Measurements from ENCODE around the gene RHOH.

The RHOH gene

DNA sequence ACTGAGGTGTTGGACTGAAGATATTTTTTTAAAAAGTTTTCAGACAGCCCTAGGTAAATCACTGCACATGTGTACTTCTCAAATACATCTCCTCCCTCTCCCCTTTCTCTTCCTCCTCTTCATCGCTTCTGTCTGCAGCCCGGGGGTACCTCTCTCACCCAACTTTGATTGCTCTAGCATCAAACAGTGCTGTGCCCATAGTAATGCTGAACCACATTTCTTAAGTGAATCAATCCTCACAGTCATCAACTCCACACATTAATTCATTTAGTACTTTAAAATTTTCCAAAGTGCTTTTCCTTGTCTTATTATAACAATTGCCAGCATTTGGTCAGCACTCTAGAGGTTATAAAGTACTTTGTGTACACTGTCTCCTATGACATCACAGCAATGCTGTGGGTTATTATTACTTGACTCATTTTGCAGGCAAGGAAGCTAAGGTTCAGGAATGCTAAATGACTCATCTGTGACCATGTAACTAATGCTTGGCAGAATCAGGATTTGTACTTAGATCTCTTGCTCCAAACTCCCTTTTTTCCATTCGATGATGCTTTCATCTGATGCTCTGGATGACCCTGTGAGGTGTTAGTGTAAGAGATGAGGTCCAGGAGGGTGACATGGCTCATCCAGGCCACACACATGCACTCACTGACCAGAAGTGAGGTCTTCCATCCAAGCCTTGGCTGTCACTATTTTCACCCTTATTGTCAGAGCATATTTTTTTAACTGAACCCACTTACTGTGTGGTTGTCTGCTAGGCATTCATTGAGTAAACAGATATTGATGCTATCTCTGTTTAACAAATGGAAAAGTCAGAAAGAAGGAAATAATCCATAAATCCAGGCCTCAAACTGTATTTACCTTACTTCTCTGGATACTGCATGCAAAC lies 58.8 kb downstream of the RHOH start:
- no peak for DNase-seq (ENCODE audit: low spot score)
- Histone ChIP-seq H3K4me1 (ENCODE audit: insufficient read depth, poor library complexity, severe bottlenecking) (peaks cover 56% of the 10 kb centered on the region), H3K27ac (ENCODE audit: poor library complexity, severe bottlenecking) (peak overlapping the region; percentile 98), H3K36me3 (ENCODE audit: low read depth) (no peaks in the 10 kb centered on the region), H3K27me3 (ENCODE audit: insufficient read depth, poor library complexity, severe bottlenecking) (no peaks in the 10 kb centered on the region), H3K4me3 (ENCODE audit: severe bottlenecking) (no peak overlapping the region), H3K9me3 (ENCODE audit: severe bottlenecking) (no peaks in the 10 kb centered on the region)
- ATAC-seq (ENCODE audit: low read depth), result peak; percentile 75
- TF ChIP-seq, protein P1, sequence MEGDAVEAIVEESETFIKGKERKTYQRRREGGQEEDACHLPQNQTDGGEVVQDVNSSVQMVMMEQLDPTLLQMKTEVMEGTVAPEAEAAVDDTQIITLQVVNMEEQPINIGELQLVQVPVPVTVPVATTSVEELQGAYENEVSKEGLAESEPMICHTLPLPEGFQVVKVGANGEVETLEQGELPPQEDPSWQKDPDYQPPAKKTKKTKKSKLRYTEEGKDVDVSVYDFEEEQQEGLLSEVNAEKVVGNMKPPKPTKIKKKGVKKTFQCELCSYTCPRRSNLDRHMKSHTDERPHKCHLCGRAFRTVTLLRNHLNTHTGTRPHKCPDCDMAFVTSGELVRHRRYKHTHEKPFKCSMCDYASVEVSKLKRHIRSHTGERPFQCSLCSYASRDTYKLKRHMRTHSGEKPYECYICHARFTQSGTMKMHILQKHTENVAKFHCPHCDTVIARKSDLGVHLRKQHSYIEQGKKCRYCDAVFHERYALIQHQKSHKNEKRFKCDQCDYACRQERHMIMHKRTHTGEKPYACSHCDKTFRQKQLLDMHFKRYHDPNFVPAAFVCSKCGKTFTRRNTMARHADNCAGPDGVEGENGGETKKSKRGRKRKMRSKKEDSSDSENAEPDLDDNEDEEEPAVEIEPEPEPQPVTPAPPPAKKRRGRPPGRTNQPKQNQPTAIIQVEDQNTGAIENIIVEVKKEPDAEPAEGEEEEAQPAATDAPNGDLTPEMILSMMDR (IDR thresholded peaks at IDR 0.05; ENCODE audit: poor library complexity, severe bottlenecking), result no peak

DNA sequence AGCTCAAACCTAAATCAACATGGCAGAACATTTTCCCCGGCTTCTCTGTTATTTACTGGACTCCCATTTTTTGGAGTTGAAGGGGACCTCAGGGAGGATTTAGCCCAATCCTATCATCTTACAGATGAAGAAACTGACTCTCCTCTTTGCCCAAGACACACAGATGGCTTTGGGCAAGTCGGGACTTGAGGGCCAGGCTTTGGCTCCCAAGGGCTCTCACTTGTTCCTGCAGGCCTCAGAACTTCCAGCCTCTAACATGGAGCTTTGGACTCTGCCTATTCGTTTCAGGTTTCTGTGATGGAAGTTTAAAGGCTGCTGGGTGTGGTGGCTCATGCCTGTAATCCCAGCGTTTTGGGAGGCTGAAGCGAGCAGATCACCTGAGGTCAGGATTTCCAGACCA lies 59.5 kb downstream of the RHOH start:
- Histone ChIP-seq H3K4me1 (ENCODE audit: insufficient read depth, poor library complexity, severe bottlenecking) (peaks cover 49% of the 10 kb centered on the region), H3K4me3 (ENCODE audit: severe bottlenecking) (no peak overlapping the region), H3K27me3 (ENCODE audit: insufficient read depth, poor library complexity, severe bottlenecking) (no peaks in the 10 kb centered on the region), H3K27ac (ENCODE audit: poor library complexity, severe bottlenecking) (peak overlapping the region; percentile 98), H3K36me3 (ENCODE audit: low read depth) (no peaks in the 10 kb centered on the region), H3K9me3 (ENCODE audit: severe bottlenecking) (no peaks in the 10 kb centered on the region)
- ATAC-seq (ENCODE audit: low read depth) (peak; percentile 55), DNase-seq (ENCODE audit: low spot score) (peak; percentile 82)
- TF ChIP-seq, protein P1 (IDR thresholded peaks at IDR 0.05; ENCODE audit: poor library complexity, severe bottlenecking), result no peak

DNA sequence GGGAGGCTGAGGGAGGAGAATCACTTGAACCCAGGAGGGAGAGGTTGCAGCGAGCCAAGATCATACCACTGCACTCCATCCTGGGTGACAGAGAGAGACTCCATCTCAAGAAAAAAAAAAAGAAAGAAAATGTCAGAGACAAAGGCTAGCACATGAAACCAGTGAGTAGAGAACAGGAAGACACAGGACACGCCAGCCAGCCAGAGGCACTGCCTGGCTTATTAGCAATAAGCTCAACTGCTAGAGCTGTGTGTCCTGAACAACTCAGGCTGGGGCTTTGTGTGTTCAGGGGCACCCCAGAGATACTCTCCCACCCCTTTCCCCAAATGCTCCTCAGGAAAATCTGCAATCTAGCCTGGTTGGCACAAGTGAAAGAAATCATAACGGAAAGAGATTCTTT lies 60.0 kb downstream of the RHOH start:
- peak overlapping the region; percentile 98 for H3K27ac ChIP-seq (ENCODE audit: poor library complexity, severe bottlenecking)

DNA sequence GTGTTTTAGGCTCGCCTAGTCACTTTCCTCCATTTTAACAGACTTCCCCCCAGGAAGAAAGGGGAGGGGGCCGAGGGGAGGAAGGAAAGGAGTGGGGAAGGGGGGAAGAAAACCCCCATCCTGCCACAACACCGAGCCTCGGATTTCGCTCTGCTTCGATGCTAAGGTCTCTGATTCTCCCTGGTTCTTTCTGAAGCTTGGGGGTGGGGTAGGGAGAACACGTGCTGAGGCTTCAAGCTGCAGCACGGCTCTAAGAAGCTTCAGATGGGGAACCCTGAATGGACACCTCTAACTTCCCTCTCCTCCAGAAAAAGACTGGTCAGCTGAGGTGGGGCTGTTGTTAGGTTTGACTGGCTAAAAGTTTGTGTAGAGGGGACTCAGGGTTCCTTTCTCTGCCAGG lies 61.8 kb downstream of the RHOH start:
- Histone ChIP-seq H3K36me3 (ENCODE audit: low read depth) (no peaks in the 10 kb centered on the region), H3K4me1 (ENCODE audit: insufficient read depth, poor library complexity, severe bottlenecking) (peaks cover 38% of the 10 kb centered on the region), H3K4me3 (ENCODE audit: severe bottlenecking) (no peak overlapping the region), H3K9me3 (ENCODE audit: severe bottlenecking) (no peaks in the 10 kb centered on the region), H3K27ac (ENCODE audit: poor library complexity, severe bottlenecking) (no peak overlapping the region), H3K27me3 (ENCODE audit: insufficient read depth, poor library complexity, severe bottlenecking) (no peaks in the 10 kb centered on the region)
- ATAC-seq (ENCODE audit: low read depth), result no peak
- TF ChIP-seq, protein P1 (IDR thresholded peaks at IDR 0.05; ENCODE audit: poor library complexity, severe bottlenecking), result no peak
- DNase-seq (ENCODE audit: low spot score), result no peak

More for the DNA sequence above, 60.0 kb downstream of the RHOH start:
- DNase-seq (ENCODE audit: low spot score) (no peak), ATAC-seq (ENCODE audit: low read depth) (no peak)
- Histone ChIP-seq H3K9me3 (ENCODE audit: severe bottlenecking) (no peaks in the 10 kb centered on the region), H3K27me3 (ENCODE audit: insufficient read depth, poor library complexity, severe bottlenecking) (no peaks in the 10 kb centered on the region), H3K36me3 (ENCODE audit: low read depth) (no peaks in the 10 kb centered on the region), H3K4me1 (ENCODE audit: insufficient read depth, poor library complexity, severe bottlenecking) (peaks cover 44% of the 10 kb centered on the region), H3K4me3 (ENCODE audit: severe bottlenecking) (no peak overlapping the region)
- TF ChIP-seq, protein P1 (IDR thresholded peaks at IDR 0.05; ENCODE audit: poor library complexity, severe bottlenecking), result no peak
